Frontal cortex (tissue), 4 donors: ENCODE results near the gene CD4. TPM values are rescaled to one million over a fixed set of nuclear protein-coding genes. Genes with fewer than 3 reads are reported as not detected.

Experiments
- DNase-seq, 2 donors: peaks; one replicate each; pipeline ENCODE4 v3.0.0; 2012; ENCODE audit warnings: low spot score in 2 of 2
- FAIRE-seq: peaks from 2 replicates; lab custom pipeline; 2012; peaks lifted over from hg19 to GRCh38; lab: Jason Lieb, UNC
- total RNA-seq: library from RNA; depleted of rRNA; stranded (reverse); fragments of >200 nt; gene quantifications from one replicate; pipeline ENCODE4 v1.2.3, GENCODE V29; 2014
- donor health status: control.
- donor health status: control.
- donor health status: control.

CD4 gene
- total RNA-seq, 1 donor from 2014 or later = 2.0 TPM

DNA sequence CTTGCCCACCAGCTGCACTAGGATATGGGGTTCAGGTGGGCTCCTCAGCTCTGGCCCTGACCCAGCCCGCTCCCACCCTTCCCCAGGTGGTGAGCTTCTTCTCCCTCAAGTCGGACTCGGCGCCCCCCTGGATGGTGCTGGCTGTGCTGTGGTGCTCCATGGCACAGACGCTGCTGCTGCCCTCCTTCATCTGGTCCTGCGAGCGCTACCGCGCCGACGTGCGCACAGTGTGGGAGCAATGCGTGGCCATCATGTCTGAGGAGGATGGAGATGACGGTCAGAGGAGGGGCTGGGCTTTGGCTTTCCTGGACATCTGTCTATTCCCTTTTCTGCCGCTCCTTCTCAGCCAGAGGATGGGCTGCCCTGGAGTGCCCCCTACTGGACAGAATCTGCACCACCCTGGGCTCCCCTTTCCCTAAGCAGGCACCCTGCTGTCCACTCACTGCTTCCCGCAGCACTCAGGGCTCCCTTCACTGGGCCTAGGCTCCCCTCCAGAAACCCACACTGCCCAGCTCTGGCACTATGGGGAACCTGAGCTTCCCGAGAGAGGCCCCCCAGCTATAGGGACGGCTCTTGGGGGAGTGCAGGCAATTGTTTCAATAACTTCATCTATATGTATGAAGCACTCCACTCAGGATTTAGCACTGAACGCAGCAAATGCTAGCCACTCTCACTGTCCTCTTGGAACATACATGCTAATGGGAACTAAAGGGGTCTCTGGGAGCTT lies 36.2 kb downstream of the CD4 start:
- DNase-seq (peak; percentile 88 to 93), FAIRE-seq (no peak)

- FAIRE-seq (no peak), DNase-seq (no peak)
These were observed 36.9 kb downstream of the CD4 start for GRCh38 chr12:6826125-6826733.

GRCh38 chr12:6826734-6827436 lies 37.6 kb downstream of the CD4 start:
- DNase-seq (no peak), FAIRE-seq (no peak)

- DNase-seq (peak; percentile 80 to 84), FAIRE-seq (no peak)
These were observed 38.1 kb downstream of the CD4 start for GRCh38 chr12:6827437-6827911.

- DNase-seq (peak; percentile 68 to 73), FAIRE-seq (no peak)
These were observed 38.9 kb downstream of the CD4 start, which contains the start of gene P3H3 for GRCh38 chr12:6827982-6828780. TSS of gene P3H3 (plus strand) at chr12:6828407. CDS start at chr12:6828441, 34 bp downstream.

- peak in 1 of 2 donors; percentile 60 for DNase-seq
- FAIRE-seq = no peak
These were observed 39.6 kb downstream of the CD4 start for GRCh38 chr12:6828781-6829535.

DNA sequence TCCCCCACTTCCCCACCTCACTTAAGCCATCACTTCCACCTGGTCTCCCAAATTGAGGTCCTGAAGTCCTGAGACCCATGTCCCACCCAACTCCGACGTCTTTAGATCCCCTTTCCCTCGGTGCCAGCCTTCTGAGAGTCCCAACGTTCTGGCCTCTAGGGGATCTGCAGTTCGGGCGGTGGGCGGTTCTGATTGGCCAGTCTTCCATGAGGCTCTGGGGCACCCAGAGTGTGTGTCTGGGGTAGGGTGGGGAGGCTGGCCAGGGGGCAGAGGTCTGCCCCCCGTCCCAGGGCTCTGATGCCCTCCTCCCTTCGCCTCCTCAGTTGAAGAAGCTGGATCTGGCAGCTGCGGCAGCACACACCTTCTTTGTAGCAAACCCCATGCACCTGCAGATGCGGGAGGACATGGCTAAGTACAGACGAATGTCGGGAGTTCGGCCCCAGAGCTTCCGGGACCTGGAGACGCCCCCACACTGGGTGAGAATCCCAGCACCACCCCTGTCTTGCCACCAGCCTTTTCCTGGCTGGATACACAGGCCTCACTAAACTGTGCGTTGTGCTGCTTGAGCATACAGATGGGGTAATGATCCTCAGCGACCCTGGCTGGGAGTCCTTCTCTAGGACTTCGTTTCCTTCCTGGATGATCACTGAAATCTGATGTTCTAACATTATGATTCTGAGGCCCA lies 40.4 kb downstream of the CD4 start:
- FAIRE-seq = no peak

DNA sequence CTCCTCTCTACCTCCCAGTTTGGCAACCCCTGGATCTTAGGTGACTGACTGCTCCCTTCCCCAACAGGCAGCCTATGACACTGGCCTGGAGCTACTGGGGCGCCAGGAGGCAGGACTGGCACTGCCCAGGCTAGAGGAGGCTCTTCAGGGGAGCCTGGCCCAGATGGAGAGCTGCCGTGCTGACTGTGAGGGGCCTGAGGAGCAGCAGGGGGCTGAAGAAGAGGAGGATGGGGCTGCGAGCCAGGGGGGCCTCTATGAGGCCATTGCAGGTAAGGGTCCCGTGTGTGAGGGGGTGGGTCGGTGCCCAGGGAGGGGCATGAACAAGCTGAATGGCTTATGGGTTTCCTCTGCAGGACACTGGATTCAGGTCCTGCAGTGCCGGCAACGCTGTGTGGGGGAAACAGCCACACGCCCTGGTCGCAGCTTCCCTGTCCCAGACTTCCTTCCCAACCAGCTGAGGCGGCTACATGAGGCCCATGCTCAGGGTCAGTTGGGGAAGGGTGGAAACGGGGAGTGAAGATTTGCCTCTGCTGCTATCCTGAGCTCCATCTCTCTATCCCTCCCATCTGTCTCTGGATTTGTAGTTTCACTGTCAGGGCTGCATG lies 41.1 kb downstream of the CD4 start:
- DNase-seq = no peak
- no peak for FAIRE-seq

More for the DNA sequence above, 40.4 kb downstream of the CD4 start:
- DNase-seq = no peak

- no peak for FAIRE-seq
These were observed 41.7 kb downstream of the CD4 start for GRCh38 chr12:6830999-6831398.

DNA sequence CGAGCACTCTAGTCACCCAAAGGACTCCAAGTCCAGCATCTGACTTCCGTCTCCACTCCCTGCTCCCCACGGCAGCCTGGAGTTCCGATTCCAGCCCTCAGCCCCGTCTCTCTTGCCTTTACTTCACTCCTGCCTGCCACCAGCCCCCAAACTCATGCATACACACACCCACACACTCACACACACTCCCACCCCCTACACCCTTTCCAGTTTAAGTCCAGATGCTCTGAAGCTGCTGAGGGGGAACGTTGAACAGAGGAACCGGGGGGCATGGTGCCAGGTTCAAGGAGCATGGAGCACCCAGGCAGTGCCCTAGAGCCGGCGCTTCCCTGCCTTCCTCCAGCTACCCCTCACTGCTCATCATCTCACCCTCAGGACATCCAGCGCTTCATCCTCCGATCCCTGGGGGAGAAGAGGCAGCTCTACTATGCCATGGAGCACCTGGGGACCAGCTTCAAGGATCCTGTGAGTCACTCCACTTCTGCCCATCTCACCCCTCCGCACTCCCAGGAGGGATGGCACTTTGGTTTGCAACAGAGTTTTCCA lies 42.2 kb downstream of the CD4 start:
- no peak for FAIRE-seq
- DNase-seq = no peak

More at GRCh38 chr12:6830999-6831398, 41.7 kb downstream of the CD4 start:
- DNase-seq = no peak

DNA sequence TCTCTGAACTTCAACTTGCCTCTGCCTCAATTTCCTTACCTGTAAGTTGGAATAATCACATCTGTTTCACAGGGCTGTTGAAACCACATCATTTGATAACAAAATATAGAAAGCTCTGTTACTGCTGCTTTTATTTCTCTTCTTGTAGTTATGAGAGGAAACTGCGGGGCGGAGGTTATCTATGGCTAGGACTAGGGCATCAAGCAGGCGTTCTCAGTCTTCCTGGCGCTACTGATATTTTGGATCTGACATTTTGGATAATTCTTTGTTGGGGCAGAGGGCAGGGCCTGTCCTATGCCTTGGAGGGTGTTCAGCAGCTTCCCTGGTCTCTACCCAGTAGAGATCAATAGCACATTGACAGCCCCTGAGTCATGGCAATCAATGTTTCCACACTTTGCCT lies 42.8 kb downstream of the CD4 start:
- no peak for DNase-seq
- no peak for FAIRE-seq

DNA sequence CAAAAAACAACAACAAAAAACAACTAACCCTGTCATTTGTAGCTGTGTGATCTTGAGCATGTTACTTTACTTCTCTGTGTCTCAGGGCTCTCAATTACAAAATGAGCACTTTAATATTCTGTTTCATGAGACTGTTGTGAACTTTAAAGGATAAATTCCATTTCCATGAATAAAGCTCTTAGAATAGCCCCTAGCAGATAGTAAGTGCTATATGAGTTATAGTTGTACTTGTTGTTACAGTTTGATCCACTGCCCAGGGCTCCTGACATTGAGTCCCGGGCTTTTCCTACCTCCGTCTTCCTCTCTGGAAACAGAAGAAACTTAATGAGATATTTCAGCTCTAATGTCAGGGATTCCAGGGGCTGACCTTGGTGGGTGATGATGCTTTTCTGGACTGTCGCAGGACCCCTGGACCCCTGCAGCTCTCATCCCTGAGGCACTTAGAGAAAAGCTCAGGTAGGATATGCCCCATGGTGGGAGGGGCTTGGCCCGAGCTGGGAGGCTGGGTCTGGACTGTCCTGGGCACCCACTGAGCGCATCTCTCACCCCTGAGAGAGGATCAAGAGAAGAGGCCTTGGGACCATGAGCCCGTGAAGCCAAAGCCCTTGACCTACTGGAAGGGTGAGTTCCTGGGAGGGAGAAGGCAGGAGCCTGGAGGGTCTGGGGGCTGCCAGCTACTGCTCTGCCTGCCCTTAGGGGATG lies 44.0 kb downstream of the CD4 start:
- no peak for FAIRE-seq
- no peak for DNase-seq

DNA sequence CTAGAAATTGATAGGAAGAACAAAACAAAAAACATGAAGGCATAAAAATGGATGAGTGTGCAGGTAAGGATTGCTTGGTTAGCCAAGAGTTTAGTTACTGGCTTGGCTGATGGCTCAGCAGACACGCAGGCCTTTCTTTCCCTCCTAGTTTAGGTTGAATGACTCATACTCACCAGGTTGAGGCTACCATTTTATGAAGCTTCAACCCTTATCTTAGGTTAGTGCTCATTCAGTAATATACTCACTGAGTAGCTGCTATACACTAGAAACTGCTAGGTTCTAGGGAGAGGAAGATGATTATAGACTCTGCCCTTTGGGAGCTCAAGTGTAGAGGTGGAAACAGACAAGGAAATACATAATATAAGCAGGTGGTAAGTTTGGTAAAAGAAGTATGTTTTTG lies 44.9 kb downstream of the CD4 start:
- FAIRE-seq (no peak), DNase-seq (no peak)

- no peak for DNase-seq
- FAIRE-seq = no peak
These were observed 45.5 kb downstream of the CD4 start for GRCh38 chr12:6834873-6835272.

DNA sequence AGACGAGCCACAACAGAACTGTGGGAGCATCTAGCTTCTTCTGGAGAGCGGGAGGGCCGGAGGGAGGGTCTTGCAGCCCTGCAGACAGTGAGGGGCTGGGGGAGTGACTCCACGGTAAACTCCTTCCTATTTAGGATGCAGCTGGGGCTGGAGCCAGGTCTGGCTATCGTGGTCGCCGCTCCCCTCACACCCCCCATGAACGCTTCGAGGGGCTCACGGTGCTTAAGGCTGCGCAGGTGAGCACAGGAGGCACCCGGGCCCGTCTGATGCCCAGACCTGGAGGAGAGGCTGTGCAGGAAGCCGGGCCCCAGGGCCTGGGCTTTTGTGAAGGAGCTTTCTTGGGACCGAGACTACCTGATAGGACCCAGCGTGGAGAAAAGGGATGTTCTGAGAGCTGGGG lies 47.5 kb downstream of the CD4 start:
- no peak for FAIRE-seq
- DNase-seq = no peak

GRCh38 chr12:6837370-6838060 lies 48.2 kb downstream of the CD4 start:
- FAIRE-seq (no peak), DNase-seq (no peak)

DNA sequence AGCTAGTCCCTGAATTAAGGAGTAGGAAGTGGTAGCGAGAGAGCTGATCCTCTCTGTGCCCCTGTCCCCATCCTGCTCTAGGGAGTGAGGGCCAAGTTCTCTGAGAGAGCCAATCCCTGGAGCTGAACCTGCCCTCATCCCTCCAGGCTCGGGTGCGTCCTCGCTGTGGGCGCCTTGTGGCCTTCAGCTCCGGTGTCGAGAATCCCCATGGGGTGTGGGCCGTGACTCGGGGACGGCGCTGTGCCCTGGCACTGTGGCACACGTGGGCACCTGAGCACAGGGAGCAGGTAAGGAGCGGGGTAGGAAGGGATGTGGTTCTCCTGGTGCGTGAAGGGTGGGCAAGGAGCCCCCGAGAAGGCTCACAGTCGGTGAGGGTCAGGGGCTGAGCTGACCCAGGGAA lies 49.5 kb downstream of the CD4 start:
- no peak for FAIRE-seq

More for the DNA sequence above, 49.5 kb downstream of the CD4 start:
- DNase-seq = no peak
